ENCODE measurements around the gene ROBO2. TPM values are rescaled to one million over a fixed set of nuclear protein-coding genes. Genes with fewer than 3 reads are reported as not detected.
A peak's percentile ranks its signal among the peaks of the same experiment; 100 is the strongest.

The ROBO2 gene
- total RNA-seq, 6 experiments from 2014 or later = 0.09 to 0.36 (median 0.20) TPM

GRCh38 chr3:77326586-77326985, 286.7 kb downstream of the ROBO2 start:
- Mint-ChIP-seq H3K4me1 (ENCODE audit: low read depth) (peaks cover 19% of the 10 kb centered on the region), H3K4me3 (no peak overlapping the region), H3K9me3 (no peaks in the 10 kb centered on the region), H3K27ac (no peak overlapping the region), H3K36me3 (ENCODE audit: low read depth) (no peaks in the 10 kb centered on the region), H3K27me3 (ENCODE audit: insufficient read depth) (no peaks in the 10 kb centered on the region; the same call in 1 of the 2 replicates)
- DNase-seq = no peak
- no peak for TF ChIP-seq CTCF (IDR thresholded peaks at IDR 0.05)

GRCh38 chr3:77328690-77329089, 288.8 kb downstream of the ROBO2 start:
- Mint-ChIP-seq H3K4me1 (ENCODE audit: low read depth) (peaks cover 10% of the 10 kb centered on the region; the same call in 1 of the 2 replicates), H3K4me3 (no peak overlapping the region), H3K36me3 (ENCODE audit: low read depth) (no peaks in the 10 kb centered on the region), H3K27ac (peak overlapping the region; percentile 26; the same call in 1 of the 2 replicates), H3K9me3 (no peaks in the 10 kb centered on the region), H3K27me3 (ENCODE audit: insufficient read depth) (no peaks in the 10 kb centered on the region; the same call in 1 of the 2 replicates)
- no peak for DNase-seq
- TF ChIP-seq CTCF (IDR thresholded peaks at IDR 0.05) = no peak

GRCh38 chr3:77329116-77329515, 289.2 kb downstream of the ROBO2 start:
- Mint-ChIP-seq H3K4me1 (ENCODE audit: low read depth) (peaks cover 10% of the 10 kb centered on the region; the same call in 1 of the 2 replicates), H3K9me3 (no peaks in the 10 kb centered on the region), H3K4me3 (no peak overlapping the region), H3K27ac (peak overlapping the region; percentile 26; the same call in 1 of the 2 replicates), H3K36me3 (ENCODE audit: low read depth) (no peaks in the 10 kb centered on the region), H3K27me3 (ENCODE audit: insufficient read depth) (no peaks in the 10 kb centered on the region; the same call in 1 of the 2 replicates)
- TF ChIP-seq CTCF (IDR thresholded peaks at IDR 0.05) = no peak
- peak; percentile 6 for DNase-seq

- no peak for TF ChIP-seq CTCF (IDR thresholded peaks at IDR 0.05)
- peaks cover 3% of the 10 kb centered on the region; the same call in 1 of the 2 replicates for H3K27me3 Mint-ChIP-seq (ENCODE audit: insufficient read depth)
- no peaks in the 10 kb centered on the region for H3K4me1 Mint-ChIP-seq (ENCODE audit: low read depth)
- H3K9me3 Mint-ChIP-seq = no peaks in the 10 kb centered on the region; the same call in 1 of the 2 replicates
- no peak overlapping the region for H3K4me3 Mint-ChIP-seq
- H3K27ac Mint-ChIP-seq = no peak overlapping the region
- H3K36me3 Mint-ChIP-seq (ENCODE audit: low read depth) = no peaks in the 10 kb centered on the region
- no peak for DNase-seq
Observed at GRCh38 chr3:77338195-77338594, 298.3 kb downstream of the ROBO2 start.

GRCh38 chr3:77342027-77342426, 302.1 kb downstream of the ROBO2 start:
- no peaks in the 10 kb centered on the region for H3K4me1 Mint-ChIP-seq (ENCODE audit: low read depth)
- no peaks in the 10 kb centered on the region for H3K36me3 Mint-ChIP-seq (ENCODE audit: low read depth)
- H3K4me3 Mint-ChIP-seq = no peak overlapping the region
- TF ChIP-seq CTCF (IDR thresholded peaks at IDR 0.05) = no peak
- no peaks in the 10 kb centered on the region for H3K9me3 Mint-ChIP-seq
- H3K27ac Mint-ChIP-seq = no peak overlapping the region
- no peaks in the 10 kb centered on the region for H3K27me3 Mint-ChIP-seq (ENCODE audit: insufficient read depth)
- no peak for DNase-seq

- Mint-ChIP-seq H3K9me3 (no peaks in the 10 kb centered on the region), H3K36me3 (ENCODE audit: low read depth) (no peaks in the 10 kb centered on the region), H3K27ac (no peak overlapping the region), H3K4me3 (no peak overlapping the region), H3K4me1 (ENCODE audit: low read depth) (no peaks in the 10 kb centered on the region), H3K27me3 (ENCODE audit: insufficient read depth) (no peaks in the 10 kb centered on the region)
- no peak for TF ChIP-seq CTCF (IDR thresholded peaks at IDR 0.05)
- no peak for DNase-seq
Observed at GRCh38 chr3:77342688-77343087, 302.8 kb downstream of the ROBO2 start.

Data from HFFc6 (cell line).